NCI-H748 treated with DMSO at 0.1 percent for 48 hours (cell line): Measurements from ENCODE around the gene TBC1D21.

ENCODE experiments used
- DNase-seq: peaks from one replicate; lab custom pipeline; 2025; lab: John Stamatoyannopoulos, UW

The TBC1D21 gene

DNA sequence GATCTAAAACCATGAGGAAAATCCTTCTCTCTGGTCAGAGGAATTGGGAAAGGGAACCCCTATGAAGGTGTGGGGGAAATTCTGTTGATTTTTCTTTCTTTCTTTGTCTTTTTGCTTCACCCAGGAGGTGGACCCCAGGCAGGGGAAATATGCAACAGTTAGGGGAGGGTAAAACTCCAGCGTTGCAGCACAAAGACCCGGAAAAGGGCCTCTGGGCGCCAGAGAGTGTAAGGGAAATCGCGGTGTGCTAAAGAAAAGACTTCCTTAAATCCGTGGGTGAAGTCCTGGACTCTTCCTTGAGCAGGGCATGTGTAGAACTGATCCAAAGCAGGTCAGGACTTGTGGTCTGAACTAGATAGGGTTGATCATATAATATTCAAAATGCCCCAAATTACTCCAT is 11.1 kb upstream of the TBC1D21 start:
- DNase-seq = no peak

DNA sequence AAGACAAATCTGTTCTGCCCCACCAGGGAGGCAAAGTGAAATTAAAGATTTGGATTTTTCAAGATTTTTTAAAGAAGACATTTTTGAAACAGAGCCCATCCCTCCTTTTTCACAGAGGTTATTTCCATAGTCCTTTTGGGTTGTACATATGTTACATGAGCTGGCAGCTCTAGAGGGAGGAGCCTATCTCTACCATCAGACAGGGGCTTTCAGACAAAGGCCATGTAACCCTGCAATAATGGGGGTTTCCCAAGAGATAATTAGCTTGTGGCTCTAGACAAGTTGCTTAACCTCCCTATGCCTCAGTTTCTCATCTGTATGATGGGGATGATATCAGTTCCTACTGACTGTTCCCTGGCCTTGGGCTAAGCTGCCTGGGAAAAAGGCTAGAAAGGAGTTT is 8.0 kb upstream of the TBC1D21 start:
- DNase-seq = no peak

DNA sequence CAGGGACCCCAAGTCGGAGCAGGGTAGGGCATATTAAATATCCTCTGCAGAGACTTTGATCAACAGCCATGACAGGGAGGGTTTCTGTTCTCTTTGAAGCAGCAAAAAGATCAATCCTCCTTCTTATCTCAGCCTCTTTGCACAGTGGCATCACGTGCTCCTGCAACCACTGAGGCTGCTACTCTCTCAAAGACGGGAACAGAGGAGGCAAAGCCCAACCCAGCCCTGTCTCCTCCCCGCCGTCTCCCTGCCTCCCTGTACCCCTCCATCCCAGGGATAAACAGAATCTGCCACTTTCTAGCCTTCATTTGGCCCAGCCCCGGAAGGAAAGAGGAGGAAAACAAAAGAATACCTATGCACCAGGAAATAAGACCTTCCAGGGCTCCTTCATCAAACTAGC is 7.5 kb upstream of the TBC1D21 start:
- DNase-seq = no peak

DNA sequence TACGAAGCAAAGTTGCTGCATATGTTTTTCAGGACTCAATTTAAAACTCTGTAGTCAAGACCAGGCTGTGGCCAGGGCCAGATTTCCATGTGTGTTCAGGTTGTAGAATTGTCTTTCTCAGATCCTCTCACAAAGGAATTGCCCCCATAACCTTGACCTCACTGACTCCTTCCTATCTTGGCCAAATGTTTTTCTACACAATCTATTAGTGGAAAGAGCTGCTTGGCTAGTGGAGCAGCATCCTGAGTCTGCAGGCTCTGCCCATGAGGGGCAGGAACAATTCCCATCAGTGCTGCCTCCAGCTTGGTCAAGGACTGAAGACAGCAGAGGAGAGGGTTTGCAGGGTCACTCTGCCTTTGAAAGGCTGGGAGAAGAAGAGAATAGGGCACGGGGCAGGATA is 6.9 kb upstream of the TBC1D21 start:
- no peak for DNase-seq

DNA sequence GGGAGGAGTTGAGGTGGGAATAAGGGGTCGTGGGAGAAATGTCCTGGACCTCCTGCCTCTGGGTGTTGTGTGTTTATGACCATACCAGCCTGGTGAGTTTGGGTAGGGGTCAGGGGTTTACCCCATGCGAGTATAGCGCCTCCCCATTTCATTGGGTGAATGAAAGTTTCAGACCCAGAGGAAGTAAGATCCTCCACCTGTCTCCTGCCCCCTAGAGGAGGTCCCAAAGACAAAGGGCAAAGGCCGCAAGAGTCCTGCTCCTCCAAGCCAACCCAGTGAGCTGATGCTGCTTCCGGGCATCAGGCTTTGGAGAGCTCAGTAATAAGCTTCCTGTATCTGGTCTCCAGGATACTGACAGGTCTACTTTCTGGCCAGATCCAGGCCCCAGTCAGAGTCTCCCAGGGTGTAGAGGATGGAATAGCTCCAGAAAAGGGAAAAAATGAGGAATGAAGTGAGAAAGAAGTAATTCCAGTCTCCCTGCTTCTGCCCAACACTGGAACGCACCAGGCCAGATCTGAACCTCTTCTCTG is 6.4 kb upstream of the TBC1D21 start:
- no peak for DNase-seq

DNA sequence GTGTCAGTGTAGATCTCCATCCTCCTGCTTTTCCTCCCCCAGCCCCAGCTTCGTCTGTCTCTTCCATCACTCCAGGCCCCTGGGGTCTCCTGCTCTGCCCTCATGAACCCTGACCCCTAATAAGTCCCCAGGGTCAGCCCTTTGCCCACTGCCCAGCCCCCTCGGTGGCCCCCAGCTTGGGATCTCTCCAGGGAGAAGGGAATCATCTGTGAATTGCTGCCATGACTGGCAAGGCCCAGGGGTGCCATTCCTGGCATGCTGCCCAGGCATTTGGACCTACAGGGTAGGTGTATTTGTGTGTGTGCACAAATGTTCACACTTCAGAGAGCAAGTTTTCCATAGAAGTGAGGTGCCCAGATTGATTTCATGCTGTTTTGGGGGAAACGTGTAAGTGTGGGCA is 5.9 kb upstream of the TBC1D21 start:
- DNase-seq = no peak

DNA sequence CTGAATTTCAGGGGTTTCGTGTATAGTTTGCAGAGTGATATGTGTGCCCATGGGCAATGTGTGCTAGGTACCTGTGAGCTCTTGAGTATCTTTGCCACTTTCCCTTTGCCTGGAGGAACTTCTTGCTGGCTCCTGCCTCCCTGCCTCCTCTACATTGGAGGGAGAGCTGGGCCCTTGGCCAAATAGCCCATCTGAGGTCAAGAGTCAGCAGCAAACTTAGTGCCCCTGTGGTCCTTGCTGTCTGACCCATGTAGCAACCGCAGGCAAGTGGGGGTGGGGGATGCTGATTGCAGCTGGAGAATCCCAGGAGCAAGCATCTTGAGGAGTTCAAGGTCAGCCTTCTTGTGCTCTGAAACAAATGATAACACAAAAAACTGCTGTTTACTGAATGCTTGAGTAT is 5.4 kb upstream of the TBC1D21 start:
- DNase-seq = no peak

DNA sequence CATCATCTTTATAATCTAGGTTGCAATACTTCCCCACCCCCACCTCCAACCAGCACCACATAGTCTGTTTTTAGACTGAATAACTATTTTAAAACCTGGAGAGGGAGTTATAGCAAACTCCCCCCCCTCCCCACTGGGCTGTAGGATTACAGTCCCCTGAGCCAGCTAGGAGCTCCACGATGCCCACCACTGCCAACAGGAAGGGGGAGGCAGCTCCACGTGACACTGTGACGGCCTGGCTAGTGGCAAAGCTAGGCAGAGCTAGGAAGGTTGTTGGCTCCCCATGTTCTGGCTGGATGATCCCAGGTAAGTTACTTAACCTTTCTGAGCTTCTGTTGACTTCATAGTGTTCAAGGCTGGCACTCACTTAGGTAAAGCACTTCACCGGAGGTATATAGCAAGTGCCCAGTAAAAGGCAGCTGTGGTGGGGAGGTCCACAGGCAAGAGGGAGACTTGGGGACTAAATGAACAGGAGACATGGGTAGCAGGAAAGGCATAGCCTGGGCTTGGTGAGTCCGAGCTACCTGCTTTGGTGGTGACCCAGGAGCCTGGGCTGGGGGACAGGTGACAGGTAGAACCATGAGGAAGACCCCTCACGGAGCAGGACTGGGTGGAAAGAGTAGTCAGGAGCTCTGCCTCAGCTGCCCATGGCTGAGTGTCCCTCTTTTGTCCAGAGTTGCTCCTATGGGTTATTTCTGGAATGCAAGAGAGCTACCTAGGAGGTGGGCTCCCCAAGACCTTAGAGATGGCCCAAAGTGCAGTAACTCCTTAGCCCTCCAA is 4.0 kb upstream of the TBC1D21 start:
- DNase-seq = no peak

DNA sequence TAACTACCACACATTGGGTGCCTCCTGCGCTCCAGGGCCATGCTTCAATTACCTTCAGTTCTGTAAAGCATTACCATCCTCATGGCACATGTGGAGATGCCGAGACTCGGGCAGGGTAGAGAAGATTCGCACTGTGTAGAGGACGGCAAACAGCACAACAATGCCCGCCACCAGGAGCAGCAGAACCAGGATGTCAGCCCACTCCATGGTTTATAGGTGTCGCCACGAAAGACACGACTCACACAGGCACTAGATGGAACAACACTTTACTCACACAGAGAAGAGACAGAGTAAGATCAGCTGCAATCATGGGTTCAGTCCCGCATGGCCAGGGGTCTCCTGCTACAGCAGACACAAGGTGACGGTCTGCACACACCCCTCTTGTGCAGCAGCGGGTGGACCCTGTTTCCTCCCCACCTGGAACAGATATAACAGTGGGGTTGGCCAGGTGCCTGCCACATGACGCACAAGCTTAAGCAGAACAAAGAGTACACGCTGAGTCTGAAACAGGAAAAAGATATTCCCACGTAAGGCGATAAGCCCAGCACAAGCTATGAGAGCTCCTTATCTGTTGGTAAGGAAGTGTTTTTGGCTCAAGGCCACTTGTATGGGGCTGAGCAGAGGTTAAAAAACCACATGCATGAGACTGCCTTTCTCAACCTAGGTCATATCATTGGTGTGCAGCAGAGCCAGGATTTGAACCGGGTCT is 2.5 kb upstream of the TBC1D21 start:
- DNase-seq = no peak

DNA sequence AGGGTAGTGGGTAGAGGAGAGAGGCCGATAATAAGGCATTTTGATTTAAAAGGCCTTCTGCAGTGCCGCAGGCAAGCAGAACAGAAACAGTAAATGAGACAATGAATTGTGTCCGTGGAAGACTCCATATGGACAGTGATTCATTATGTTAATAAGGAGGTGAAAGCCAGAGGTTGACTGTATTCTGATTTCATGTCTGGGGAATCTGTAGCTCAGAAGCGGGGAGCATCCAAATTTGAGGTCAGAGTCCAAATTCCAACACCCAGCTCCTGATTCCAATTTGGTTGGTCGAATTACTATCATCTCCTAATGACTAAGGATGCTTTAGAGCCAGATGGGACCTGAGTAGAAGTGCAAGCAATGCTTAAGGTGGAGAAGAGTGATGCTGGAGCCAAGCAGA is 1.0 kb upstream of the TBC1D21 start:
- DNase-seq = no peak

DNA sequence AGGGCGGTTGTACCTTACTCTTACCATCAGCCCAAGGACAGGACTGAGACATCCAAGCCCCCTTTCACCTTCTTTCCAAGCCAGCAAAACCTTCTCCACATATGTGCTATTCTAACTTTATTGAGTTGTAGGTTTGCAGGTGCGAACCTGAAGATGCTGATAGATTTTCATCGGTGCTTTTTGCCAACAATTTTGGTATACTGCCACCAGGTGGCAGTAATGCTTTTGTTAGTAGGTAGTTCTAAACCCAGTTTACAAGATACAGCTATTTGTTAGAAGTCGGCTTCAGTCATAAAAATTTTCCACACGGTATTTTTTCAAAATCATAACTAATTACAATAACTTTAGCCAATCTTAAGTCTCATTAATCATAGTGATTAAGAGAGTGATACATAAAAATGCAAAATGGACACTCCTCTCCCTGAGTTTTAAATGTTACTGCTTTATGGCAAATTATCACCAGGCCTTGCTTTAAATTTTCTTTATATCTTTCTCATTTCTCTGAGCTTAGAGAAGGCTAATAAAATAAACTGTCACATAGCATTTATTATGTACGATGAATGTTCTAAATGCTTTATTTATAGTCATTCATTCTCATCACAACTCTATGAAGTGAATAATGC is 636 bp downstream of the TBC1D21 start:
- peak; percentile 15 for DNase-seq

DNA sequence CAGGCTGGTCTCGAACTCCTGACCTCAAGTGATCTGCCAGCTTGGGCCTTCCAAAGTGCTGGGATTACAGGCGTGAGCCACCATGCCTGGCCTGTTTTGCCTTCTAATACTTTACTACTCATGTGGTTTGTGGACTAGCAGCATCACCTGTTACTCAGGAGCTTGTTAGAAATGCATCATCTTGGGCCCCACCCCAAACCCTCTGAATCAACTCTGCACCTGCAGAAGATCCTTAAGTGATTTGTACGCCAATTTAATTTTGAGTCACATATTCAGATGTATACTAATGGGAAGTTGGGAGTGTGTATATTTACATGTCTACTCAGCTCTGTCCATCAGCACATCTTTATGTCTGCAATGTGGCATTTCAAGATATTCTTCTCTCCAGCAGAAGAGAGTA is 6.1 kb downstream of the TBC1D21 start:
- no peak for DNase-seq

DNA sequence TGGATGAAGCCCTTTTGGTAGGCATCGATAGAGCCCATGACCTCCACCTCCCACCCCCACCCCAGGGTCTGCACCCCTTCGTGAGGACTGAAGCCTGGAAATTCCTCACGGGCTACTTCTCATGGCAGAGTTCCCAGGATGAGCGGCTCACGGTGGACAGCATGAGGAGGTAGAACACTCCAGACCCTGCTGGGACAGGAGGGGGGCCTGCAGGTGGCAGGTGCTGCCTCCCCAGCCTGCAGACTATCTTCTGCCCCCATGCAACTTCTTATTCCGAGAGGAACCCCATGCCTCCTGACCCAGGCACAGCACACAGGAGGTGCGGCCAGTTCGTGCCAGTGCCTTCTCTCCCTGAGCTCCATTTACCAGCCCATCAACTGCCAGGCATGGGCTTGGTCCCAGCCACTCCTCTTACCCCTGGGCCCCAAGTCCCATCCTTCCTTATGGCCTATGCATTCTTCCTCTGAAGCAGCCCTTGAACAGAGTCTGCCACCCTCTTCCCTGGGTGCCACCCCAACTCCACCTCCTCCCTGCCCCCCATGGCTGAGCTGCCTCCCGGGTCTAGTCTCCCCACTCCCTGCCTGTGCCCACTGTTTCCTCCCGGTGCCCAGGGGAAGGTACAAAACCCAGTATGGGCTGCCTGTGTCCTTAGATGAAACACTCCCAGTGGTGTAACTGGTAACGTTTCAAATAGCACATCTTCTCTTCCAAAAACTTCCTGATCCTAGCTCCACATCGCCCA is 8.4 kb downstream of the TBC1D21 start:
- no peak for DNase-seq

DNA sequence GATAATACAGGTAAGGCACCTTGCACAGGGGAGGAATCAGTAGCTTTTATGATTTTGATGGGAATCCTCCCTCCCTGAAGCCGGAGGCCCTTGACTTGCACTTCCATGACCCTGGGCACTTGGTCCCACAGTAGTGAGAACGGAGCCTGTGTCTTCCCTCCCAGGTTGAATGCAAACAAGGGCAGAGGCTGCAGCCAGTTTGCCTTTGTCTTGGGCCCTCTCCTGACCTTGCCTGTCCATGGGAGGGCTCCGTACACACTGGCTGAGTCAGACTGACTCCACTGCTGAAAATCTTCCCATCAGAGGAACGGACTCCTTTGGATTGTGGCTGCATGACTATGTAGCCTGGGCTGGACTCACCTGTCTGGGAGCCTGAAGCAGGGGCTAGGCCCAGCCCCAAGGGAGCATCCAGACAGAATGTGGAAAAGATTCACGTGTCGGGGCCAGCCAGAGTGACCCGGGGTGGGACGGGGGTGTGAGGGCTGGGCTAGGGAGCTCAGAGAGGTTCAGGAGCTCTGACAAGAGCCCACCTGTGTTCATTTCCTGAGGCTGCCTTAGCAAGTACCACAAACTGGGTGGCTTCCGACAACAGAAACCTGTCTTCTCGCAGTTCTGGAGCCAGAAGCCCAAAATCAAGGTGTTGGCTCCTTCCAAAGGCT is 9.5 kb downstream of the TBC1D21 start:
- DNase-seq = no peak

DNA sequence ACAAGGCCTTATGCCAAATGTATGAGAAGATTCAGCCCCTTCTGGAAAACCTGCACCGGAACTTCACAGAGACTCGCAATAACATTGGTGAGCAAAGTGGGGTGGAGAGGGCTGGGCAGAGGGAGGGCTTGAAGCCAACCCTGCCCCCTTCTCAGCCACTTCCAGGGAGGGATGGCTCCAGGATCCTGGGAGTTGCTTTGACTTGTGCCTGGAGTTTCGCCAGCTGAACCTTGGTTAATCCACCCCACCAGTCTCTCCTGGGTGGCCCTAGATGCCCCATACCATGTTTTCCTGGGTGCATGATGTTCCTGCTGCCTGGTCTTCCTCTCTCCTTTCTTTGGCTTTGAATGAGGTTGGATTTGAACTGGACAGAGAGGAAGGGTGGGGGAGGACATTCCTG is 10.8 kb downstream of the TBC1D21 start:
- no peak for DNase-seq

DNA sequence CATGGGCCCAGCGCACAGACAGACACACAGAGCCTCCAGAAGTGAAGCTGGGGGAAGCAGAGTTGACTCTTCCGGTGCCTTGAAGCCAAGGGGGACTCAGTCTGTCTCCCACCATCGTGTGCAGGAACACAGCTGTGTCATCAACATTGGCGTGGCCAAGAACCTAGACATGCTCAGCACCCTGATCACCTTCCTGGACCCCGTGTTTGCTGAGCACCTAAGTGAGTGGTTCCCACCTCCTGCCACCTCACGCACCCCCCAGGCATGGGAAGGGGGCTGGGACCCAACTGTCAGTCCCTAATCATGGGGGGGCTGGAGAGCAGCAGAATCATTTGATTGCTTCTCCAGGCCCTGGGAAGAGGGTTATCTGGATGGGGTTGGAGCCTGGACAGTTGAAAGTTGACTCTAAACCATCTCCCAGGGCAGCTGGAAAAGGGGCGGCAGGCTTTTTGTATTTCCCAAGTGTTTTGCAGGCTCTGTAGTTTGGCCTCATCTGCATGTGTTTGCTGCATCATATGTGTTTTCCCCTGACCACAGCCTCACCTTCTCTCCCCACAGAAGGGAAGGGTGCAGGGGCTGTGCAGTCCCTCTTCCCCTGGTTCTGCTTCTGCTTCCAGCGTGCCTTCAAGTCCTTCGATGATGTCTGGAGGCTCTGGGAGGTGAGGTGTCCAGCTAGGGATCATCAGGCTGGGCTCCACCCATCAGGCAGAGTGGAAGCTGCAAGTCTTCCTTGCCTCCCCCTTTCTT is 12.8 kb downstream of the TBC1D21 start:
- no peak for DNase-seq

DNA sequence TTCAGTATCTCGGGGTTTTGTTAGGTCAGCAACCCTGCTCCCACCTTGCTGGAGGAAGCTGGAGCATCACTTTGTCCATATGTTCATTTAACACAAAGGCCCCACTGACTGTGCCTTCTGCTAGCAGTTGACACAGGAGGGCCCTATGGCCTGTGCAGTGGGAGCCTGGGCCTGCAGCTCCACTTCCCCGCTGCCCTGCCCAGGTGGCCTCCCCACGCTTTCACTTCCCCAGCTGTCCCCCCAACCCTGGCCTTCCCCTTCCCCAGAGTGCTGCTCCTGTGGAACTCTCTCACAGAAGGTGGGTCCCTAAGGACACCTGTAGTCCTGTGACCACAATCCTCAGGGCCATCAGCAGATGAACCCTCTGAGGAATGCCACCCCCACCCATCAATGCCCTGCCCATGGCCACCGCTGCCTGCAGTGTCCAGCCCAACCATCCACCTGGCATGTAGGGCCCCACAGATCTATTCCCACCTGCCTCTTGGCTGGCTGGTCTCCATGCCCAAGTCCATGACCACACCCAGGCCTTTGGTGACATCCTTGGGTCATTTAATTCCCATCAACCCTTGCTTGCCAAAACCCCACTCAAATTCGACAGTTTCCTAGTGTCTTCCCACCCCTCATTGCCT is 13.5 kb downstream of the TBC1D21 start:
- DNase-seq = no peak

DNA sequence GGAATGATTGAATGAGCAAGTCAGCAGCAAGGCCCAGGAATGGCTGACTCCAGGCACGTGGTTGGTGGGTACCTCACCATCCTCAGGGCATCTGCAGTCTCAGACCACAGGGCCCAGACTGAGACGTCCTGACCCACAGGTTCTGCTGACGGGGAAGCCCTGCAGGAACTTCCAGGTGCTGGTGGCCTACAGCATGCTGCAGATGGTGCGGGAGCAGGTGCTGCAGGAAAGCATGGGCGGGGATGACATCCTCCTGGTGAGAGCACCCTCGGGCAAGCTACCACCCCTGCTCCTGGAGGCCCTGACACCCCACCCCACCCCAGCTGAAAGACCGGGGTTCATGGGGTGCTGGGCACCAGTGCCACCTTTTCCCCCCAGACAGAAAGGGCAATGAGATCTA is 14.1 kb downstream of the TBC1D21 start:
- DNase-seq = no peak

DNA sequence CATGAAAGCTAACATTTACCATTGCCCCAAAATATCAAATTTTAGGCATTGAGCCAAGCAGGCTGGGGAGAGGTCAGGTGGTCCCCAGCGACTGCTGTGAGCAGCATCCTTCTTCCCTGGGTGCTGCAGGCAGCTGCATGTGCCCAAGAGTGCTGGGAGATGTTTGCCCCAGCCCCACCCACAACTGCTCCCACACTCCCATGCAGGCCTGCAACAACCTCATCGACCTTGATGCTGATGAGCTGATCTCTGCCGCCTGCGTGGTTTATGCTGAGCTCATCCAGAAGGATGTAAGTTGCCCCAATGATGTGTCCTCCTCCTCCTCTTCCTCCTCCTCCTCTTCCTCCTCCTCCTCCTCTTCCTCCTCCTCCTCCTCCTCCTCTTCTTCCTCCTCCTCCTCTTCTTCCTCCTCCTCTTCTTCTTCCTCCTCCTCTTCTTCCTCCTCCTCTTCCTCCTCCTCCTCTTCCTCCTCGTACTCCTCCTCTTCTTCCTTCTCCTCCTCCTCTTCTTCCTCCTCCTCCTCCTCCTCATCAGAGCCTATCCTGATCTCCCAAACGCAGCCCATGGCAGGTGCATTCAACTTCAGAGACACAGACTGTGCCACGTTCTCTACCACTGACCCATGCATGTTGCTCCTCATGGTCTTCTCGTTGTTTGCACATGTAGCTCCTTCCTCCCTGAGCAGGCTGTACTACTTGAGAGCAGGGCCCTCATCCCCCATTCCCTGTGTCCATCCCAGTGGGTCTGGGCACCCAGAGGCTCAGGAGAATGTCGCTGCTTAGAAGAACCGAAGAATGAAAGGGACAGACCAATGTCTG is 15.1 kb downstream of the TBC1D21 start:
- no peak for DNase-seq
